GM12878 (cell line): ENCODE measurements around the gene MAST4.

Experiments used
- EZH2 ChIP-seq: IDR thresholded peaks from 2 replicates; pipeline ENCODE4 v1.6.1; 2012; ENCODE audit warnings: low read depth, mild to moderate bottlenecking, control low read depth, inconsistent platforms, low read length, borderline replicate concordance; ENCODE audit not compliant: control insufficient read depth
- HDAC6 ChIP-seq: fragments of 200-600 bp; sonication (generic); IDR thresholded peaks from one replicate; pipeline ENCODE4 v1.8.0; 2017; ENCODE audit warnings: antibody characterized with exemption; ENCODE audit not compliant: unreplicated experiment
- POLR2AphosphoS5 ChIP-seq: IDR thresholded peaks from 2 replicates; pipeline ENCODE4 v1.6.1; 2011; ENCODE audit warnings: mild to moderate bottlenecking, low read length, inconsistent platforms
- RFX5 ChIP-seq: IDR thresholded peaks from 2 replicates; pipeline ENCODE4 v1.6.1; 2011; ENCODE audit warnings: low read depth, low read length, improper control_type of control experiment
- SRF ChIP-seq, 2 experiments: IDR thresholded peaks; 2 replicates each; pipeline ENCODE4 v1.6.1; 2011; ENCODE audit warnings: low read depth in 2 of 2, low read length in 2 of 2, mild to moderate bottlenecking in 1 of 2, moderate library complexity in 1 of 2
- YY1 ChIP-seq: IDR thresholded peaks from 2 replicates; pipeline ENCODE4 v1.6.1; 2011; ENCODE audit warnings: low read depth, mild to moderate bottlenecking, low read length

- TF ChIP-seq POLR2AphosphoS5 (no peak), YY1 (no peak), HDAC6 (no peak), RFX5 (no peak), SRF (IDR thresholded peaks at IDR 0.05; ENCODE audit: low read depth in 2 of 2, low read length in 2 of 2) (no peak), EZH2 (no peak)
These were observed 564.8 kb downstream of the MAST4 start for GRCh38 chr5:67160985-67161384.
